Liver (tissue), 9 donors: ENCODE results near the gene RAI14. TPM values are rescaled to one million over a fixed set of nuclear protein-coding genes. Genes with fewer than 3 reads are reported as not detected.

ENCODE experiments used
- DNase-seq: peaks from one replicate; pipeline ENCODE4 v3.0.0-alpha.2; 2017; ENCODE audit warnings: low spot score
- H3K27ac ChIP-seq, 2 donors: one replicate each; pipeline ENCODE4 v1.7.0; 2013; ENCODE audit warnings: inconsistent platforms in 2 of 2, low read length in 2 of 2, control low read depth in 1 of 2, low read depth in 1 of 2, mild to moderate bottlenecking in 1 of 2
- H3K27me3 ChIP-seq, 4 donors: one replicate each; pipeline versions ENCODE4 v1.6.1 to v1.7.0; 2013; ENCODE audit warnings: low read length in 3 of 4, inconsistent platforms in 1 of 4, mild to moderate bottlenecking in 1 of 4, moderate library complexity in 1 of 4; ENCODE audit not compliant: control insufficient read depth in 4 of 4, insufficient read depth in 4 of 4
- H3K36me3 ChIP-seq, 4 donors: one replicate each; pipeline versions ENCODE4 v1.6.1 to v1.7.0; 2013; ENCODE audit warnings: low read length in 3 of 4, mild to moderate bottlenecking in 3 of 4, low read depth in 1 of 4, moderate library complexity in 1 of 4; ENCODE audit not compliant: control insufficient read depth in 4 of 4, insufficient read depth in 3 of 4
- H3K4me1 ChIP-seq, 4 donors: one replicate each; pipeline versions ENCODE4 v1.6.1 to v1.7.0; 2013; ENCODE audit warnings: low read length in 3 of 4, mild to moderate bottlenecking in 3 of 4, moderate library complexity in 1 of 4; ENCODE audit not compliant: control insufficient read depth in 4 of 4, insufficient read depth in 4 of 4
- H3K4me3 ChIP-seq, 3 donors: one replicate each; pipeline versions ENCODE4 v1.6.1 to v1.7.0; 2013; ENCODE audit warnings: low read length in 3 of 3, control low read depth in 1 of 3, low read depth in 1 of 3, mild to moderate bottlenecking in 1 of 3
- H3K9ac ChIP-seq, 2 donors: one replicate each; pipeline ENCODE4 v1.7.0; 2013; ENCODE audit warnings: low read length in 2 of 2, mild to moderate bottlenecking in 2 of 2, moderate library complexity in 2 of 2, control low read depth in 1 of 2, low read depth in 1 of 2
- H3K9me3 ChIP-seq, 4 donors: one replicate each; pipeline versions ENCODE4 v1.6.1 to v1.7.0; 2013; ENCODE audit warnings: low read length in 3 of 4; ENCODE audit not compliant: control insufficient read depth in 4 of 4
- FOXA1 ChIP-seq: IDR thresholded peaks from 2 replicates; pipeline ENCODE4 v1.6.1; 2016; ENCODE audit warnings: antibody characterized with exemption
- FOXA2 ChIP-seq: IDR thresholded peaks from 2 replicates; pipeline ENCODE4 v1.6.1; 2016; ENCODE audit warnings: antibody characterized with exemption
- HNF4A ChIP-seq, 2 donors: conservative IDR thresholded peaks; 2 replicates each; pipeline ENCODE4 v1.6.1; 2016; ENCODE audit warnings: antibody characterized with exemption in 2 of 2, mild to moderate bottlenecking in 2 of 2
- JUND ChIP-seq, 2 donors: IDR thresholded peaks; 2 replicates each; pipeline ENCODE4 v1.6.1; 2016; ENCODE audit warnings: antibody characterized with exemption in 2 of 2
- NR2F2 ChIP-seq: IDR thresholded peaks from 2 replicates; pipeline ENCODE4 v1.6.1; 2016; ENCODE audit warnings: antibody characterized with exemption
- RAD21 ChIP-seq, 2 donors: IDR thresholded peaks; 2 replicates each; pipeline ENCODE4 v1.6.1; 2016; ENCODE audit warnings: antibody characterized with exemption in 2 of 2, mild to moderate bottlenecking in 2 of 2
- RXRA ChIP-seq, 2 donors: IDR thresholded peaks; 2 replicates each; pipeline ENCODE4 v1.6.1; 2017 to 2018; ENCODE audit warnings: antibody characterized with exemption in 2 of 2, mild to moderate bottlenecking in 1 of 2
- SP1 ChIP-seq: IDR thresholded peaks from 2 replicates; pipeline ENCODE4 v1.6.1; 2018; ENCODE audit warnings: antibody characterized with exemption, mild to moderate bottlenecking
- TAF1 ChIP-seq: conservative IDR thresholded peaks from 2 replicates; pipeline ENCODE4 v1.6.1; 2016; ENCODE audit warnings: antibody characterized with exemption, mild to moderate bottlenecking
- YY1 ChIP-seq: IDR thresholded peaks from 2 replicates; pipeline ENCODE4 v1.6.1; 2016; ENCODE audit warnings: antibody characterized with exemption, mild to moderate bottlenecking
- WGBS: extraction: QIAGEN DNeasy Blood & Tissue Kit; methylation state at CpG from one replicate; pipeline ENCODE4 v1.1.7; 2013; 5-methylcytosine and 5-hydroxymethylcytosine counted together
- polyA plus RNA-seq, 2 donors: library from polyadenylated mRNA; stranded (reverse) in 1 of 2; unstranded in 1 of 2; fragments of 200-250 nt in 1 of 2; fragments of >200 nt in 1 of 2; fragmentation: Nextera tagmentation in 1 of 2; extraction: Ambion mirVana in 1 of 2; gene quantifications; one replicate each; pipeline versions ENCODE4 v1.2.1 to v1.2.3, GENCODE V29; 2013 to 2015
- total RNA-seq, 2 donors: library from RNA; depleted of rRNA; stranded (reverse); fragments of >200 nt; gene quantifications; one replicate each; pipeline ENCODE4 v1.2.3, GENCODE V29; 2014
- TF ChIP-seq, protein P1 (sequence below): IDR thresholded peaks from 2 replicates; pipeline ENCODE4 v1.6.1; 2016; ENCODE audit warnings: antibody characterized with exemption
- TF ChIP-seq, protein P2 (sequence below): IDR thresholded peaks from 2 replicates; pipeline ENCODE4 v1.6.1; 2016; ENCODE audit warnings: antibody characterized with exemption, mild to moderate bottlenecking
- TF ChIP-seq, protein P3 (sequence below): IDR thresholded peaks from 2 replicates; pipeline ENCODE4 v1.6.1; 2016; ENCODE audit warnings: antibody characterized with exemption
- TF ChIP-seq, protein P4 (sequence below): IDR thresholded peaks from 2 replicates; pipeline ENCODE4 v1.6.1; 2016; ENCODE audit warnings: antibody characterized with exemption
- TF ChIP-seq, protein P5 (sequence below): fragments of 150-350 bp; IDR thresholded peaks from 2 replicates; pipeline ENCODE4 v1.5.1; 2017; ENCODE audit warnings: improper control_type of control experiment, low read depth, low read length; ENCODE audit not compliant: missing input control
- donor health status: healthy.
- donor health status: healthy.
- donor health status: healthy.
- donor health status: healthy.
- donor health status: healthy.

Gene RAI14
- total and polyA plus RNA-seq, 4 donors = 7.8 to 21.4 (median 11.4) TPM

DNA sequence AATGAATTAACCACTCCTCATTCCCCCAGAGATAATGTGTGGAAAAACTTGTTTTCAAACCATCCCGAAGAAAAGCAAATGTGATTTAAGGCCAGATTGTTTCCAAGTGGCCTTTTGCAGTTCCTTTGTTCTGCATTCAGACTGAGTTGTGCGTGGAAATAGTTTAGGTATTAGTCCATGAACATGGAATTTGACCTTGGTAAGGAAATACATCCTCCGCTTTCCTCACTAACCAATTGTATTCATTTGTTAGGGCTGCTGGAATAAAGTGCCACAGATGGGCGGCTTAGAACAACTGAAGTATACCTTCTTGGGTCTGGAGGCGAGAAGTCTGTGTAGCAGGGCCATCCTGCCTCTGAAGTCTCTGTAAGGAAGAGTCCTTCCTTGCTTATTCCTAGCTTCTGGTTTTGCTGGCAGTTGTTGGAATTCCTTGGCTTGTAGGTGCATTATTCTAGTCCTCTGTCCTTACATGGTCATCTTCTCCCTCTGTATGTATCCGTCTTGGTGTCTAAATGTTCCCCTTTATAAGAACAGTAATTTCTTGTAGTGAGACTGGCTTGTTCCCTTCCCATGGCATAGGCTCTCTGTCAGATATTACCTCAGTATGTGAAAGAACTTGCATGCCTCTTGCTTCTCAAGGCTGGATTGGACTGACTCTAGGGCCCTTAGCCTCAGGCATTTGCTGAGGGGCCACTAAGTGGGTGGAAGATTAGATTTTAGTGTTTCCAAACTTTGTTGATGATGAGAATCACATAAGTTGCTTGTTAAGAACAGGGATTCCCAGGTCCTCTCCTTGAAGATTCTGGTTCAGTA is 53.9 kb downstream of the RAI14 start (continued):
- no peak for TF ChIP-seq RXRA (IDR thresholded peaks at IDR 0.05)
- TF ChIP-seq SP1 = no peak
- no peak for TF ChIP-seq FOXA1
- TF ChIP-seq JUND (IDR thresholded peaks at IDR 0.05) = no peak
- TF ChIP-seq, protein P1, sequence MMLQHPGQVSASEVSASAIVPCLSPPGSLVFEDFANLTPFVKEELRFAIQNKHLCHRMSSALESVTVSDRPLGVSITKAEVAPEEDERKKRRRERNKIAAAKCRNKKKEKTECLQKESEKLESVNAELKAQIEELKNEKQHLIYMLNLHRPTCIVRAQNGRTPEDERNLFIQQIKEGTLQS = no peak
- TF ChIP-seq YY1 = no peak
- TF ChIP-seq, protein P2, sequence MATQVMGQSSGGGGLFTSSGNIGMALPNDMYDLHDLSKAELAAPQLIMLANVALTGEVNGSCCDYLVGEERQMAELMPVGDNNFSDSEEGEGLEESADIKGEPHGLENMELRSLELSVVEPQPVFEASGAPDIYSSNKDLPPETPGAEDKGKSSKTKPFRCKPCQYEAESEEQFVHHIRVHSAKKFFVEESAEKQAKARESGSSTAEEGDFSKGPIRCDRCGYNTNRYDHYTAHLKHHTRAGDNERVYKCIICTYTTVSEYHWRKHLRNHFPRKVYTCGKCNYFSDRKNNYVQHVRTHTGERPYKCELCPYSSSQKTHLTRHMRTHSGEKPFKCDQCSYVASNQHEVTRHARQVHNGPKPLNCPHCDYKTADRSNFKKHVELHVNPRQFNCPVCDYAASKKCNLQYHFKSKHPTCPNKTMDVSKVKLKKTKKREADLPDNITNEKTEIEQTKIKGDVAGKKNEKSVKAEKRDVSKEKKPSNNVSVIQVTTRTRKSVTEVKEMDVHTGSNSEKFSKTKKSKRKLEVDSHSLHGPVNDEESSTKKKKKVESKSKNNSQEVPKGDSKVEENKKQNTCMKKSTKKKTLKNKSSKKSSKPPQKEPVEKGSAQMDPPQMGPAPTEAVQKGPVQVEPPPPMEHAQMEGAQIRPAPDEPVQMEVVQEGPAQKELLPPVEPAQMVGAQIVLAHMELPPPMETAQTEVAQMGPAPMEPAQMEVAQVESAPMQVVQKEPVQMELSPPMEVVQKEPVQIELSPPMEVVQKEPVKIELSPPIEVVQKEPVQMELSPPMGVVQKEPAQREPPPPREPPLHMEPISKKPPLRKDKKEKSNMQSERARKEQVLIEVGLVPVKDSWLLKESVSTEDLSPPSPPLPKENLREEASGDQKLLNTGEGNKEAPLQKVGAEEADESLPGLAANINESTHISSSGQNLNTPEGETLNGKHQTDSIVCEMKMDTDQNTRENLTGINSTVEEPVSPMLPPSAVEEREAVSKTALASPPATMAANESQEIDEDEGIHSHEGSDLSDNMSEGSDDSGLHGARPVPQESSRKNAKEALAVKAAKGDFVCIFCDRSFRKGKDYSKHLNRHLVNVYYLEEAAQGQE = no peak
- TF ChIP-seq HNF4A (conservative IDR thresholded peaks at IDR 0.05) = no peak
- TF ChIP-seq TAF1 = no peak

DNA sequence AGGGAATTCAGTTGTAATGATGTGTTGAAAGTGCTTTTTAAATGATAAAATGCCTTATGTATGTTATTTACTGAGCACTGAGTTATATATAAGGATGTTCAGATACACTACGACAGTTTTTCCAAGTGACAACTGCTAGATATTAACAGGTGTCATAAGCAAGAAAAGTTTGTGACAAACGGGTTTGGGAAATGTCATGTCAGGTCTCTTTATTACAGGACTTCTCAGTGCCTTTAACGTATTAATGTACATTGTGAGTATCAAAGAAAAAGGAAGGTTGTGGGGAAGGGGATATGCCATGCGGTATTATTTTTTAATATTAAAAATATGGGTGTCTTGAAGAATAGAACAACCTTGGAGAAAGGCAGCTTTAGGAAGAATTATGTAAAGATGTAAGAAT is 56.4 kb downstream of the RAI14 start:
- no peak for TF ChIP-seq FOXA2
- TF ChIP-seq, protein P1 = no peak
- TF ChIP-seq, protein P3, sequence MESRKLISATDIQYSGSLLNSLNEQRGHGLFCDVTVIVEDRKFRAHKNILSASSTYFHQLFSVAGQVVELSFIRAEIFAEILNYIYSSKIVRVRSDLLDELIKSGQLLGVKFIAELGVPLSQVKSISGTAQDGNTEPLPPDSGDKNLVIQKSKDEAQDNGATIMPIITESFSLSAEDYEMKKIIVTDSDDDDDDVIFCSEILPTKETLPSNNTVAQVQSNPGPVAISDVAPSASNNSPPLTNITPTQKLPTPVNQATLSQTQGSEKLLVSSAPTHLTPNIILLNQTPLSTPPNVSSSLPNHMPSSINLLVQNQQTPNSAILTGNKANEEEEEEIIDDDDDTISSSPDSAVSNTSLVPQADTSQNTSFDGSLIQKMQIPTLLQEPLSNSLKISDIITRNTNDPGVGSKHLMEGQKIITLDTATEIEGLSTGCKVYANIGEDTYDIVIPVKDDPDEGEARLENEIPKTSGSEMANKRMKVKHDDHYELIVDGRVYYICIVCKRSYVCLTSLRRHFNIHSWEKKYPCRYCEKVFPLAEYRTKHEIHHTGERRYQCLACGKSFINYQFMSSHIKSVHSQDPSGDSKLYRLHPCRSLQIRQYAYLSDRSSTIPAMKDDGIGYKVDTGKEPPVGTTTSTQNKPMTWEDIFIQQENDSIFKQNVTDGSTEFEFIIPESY = no peak
- TF ChIP-seq NR2F2 = no peak
- no peak for TF ChIP-seq YY1
- TF ChIP-seq RXRA (IDR thresholded peaks at IDR 0.05) = no peak
- TF ChIP-seq, protein P4, sequence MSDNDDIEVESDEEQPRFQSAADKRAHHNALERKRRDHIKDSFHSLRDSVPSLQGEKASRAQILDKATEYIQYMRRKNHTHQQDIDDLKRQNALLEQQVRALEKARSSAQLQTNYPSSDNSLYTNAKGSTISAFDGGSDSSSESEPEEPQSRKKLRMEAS = no peak
- TF ChIP-seq, protein P5, sequence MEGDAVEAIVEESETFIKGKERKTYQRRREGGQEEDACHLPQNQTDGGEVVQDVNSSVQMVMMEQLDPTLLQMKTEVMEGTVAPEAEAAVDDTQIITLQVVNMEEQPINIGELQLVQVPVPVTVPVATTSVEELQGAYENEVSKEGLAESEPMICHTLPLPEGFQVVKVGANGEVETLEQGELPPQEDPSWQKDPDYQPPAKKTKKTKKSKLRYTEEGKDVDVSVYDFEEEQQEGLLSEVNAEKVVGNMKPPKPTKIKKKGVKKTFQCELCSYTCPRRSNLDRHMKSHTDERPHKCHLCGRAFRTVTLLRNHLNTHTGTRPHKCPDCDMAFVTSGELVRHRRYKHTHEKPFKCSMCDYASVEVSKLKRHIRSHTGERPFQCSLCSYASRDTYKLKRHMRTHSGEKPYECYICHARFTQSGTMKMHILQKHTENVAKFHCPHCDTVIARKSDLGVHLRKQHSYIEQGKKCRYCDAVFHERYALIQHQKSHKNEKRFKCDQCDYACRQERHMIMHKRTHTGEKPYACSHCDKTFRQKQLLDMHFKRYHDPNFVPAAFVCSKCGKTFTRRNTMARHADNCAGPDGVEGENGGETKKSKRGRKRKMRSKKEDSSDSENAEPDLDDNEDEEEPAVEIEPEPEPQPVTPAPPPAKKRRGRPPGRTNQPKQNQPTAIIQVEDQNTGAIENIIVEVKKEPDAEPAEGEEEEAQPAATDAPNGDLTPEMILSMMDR = no peak
- no peak for TF ChIP-seq HNF4A (conservative IDR thresholded peaks at IDR 0.05)
- TF ChIP-seq SP1 = no peak
- no peak for TF ChIP-seq RAD21 (IDR thresholded peaks at IDR 0.05)
- 96% methylated on average over 4 of the region's 4 CpGs for WGBS
- H3K9ac ChIP-seq = no peak overlapping the region
- no peak for DNase-seq
- H3K4me3 ChIP-seq = no peak overlapping the region
- H3K27ac ChIP-seq = no peak overlapping the region
- H3K27me3 ChIP-seq = no peaks in the 10 kb centered on the region
- no peaks in the 10 kb centered on the region for H3K9me3 ChIP-seq
- H3K4me1 ChIP-seq = no peaks in the 10 kb centered on the region
- peaks cover 0 to 3% (median under 1%) of the 10 kb centered on the region in 4 donors for H3K36me3 ChIP-seq
